H1 (cell line): ENCODE results near the gene ZSCAN16. TPM values are rescaled to one million over a fixed set of nuclear protein-coding genes. Genes with fewer than 3 reads are reported as not detected.

Experiments
- CTCF ChIA-PET: fragments of 300-600 bp; sonication (Branson Sonifier 250); formaldehyde crosslinking; loops from one replicate; lab custom pipeline; 2021; ENCODE audit not compliant: partially characterized antibody; lab: Charles Lee
- POLR2A ChIA-PET: fragments of 300-600 bp; sonication (Branson Sonifier 250); formaldehyde crosslinking; loops from one replicate; lab custom pipeline; 2021; ENCODE audit warnings: inconsistent platforms; ENCODE audit not compliant: partially characterized antibody; lab: Charles Lee
- DNase-seq, 2 experiments: peaks; one replicate each; pipeline versions ENCODE4 v3.0.0 to v3.0.0-alpha.2; 2010 to 2022; ENCODE audit warnings: low spot score in 2 of 2, low read depth in 1 of 2, mixed read lengths in 1 of 2
- FAIRE-seq: peaks from 2 replicates; lab custom pipeline; 2011; peaks lifted over from hg19 to GRCh38; lab: Jason Lieb, UNC
- H2AFZ ChIP-seq: 2 replicates; pipeline ENCODE4 v1.8.1; 2012; ENCODE audit warnings: low read length, inconsistent platforms
- H2AK5ac ChIP-seq: 2 replicates; pipeline ENCODE4 v1.6.1; 2013; ENCODE audit warnings: low read depth, low read length
- H2BK120ac ChIP-seq: replicated peaks from 2 replicates; pipeline ENCODE3; 2013; ENCODE audit warnings: low read depth, low read length, inconsistent platforms
- H2BK12ac ChIP-seq: 2 replicates; pipeline ENCODE4 v1.6.1; 2013; ENCODE audit warnings: low read depth, low read length
- H2BK15ac ChIP-seq: 2 replicates; pipeline ENCODE4 v1.6.1; 2013; ENCODE audit warnings: low read length
- H2BK20ac ChIP-seq: 2 replicates; pipeline ENCODE4 v1.6.1; 2013; ENCODE audit warnings: low read length
- H2BK5ac ChIP-seq: 2 replicates; pipeline ENCODE4 v1.6.1; 2013; ENCODE audit warnings: low read depth, low read length
- H3K14ac ChIP-seq: 2 replicates; pipeline ENCODE4 v1.6.1; 2013; ENCODE audit warnings: inconsistent platforms; ENCODE audit not compliant: insufficient read length
- H3K18ac ChIP-seq: 2 replicates; pipeline ENCODE4 v1.6.1; 2013; ENCODE audit warnings: low read length; ENCODE audit errors: extremely low read depth
- H3K23ac ChIP-seq: 2 replicates; pipeline ENCODE4 v1.6.1; 2013; ENCODE audit warnings: inconsistent platforms; ENCODE audit not compliant: insufficient read length
- H3K23me2 ChIP-seq: 2 replicates; pipeline ENCODE4 v1.6.1; 2013; ENCODE audit warnings: low read depth, low read length
- H3K27ac ChIP-seq: 2 replicates; pipeline ENCODE4 v1.6.1; 2011; ENCODE audit warnings: low read depth, low read length, inconsistent platforms
- H3K27me3 ChIP-seq, 4 experiments: replicated peaks in 1 of 4; 1 replicate in 1 of 4; 2 replicates in 3 of 4; pipeline versions ENCODE4 v1.6.1 to v1.8.1; 2011 to 2013; ENCODE audit warnings: low read length in 3 of 4, mild to moderate bottlenecking in 3 of 4, inconsistent platforms in 2 of 4, mixed read lengths in 2 of 4, moderate library complexity in 1 of 4; ENCODE audit not compliant: control insufficient read depth in 3 of 4, insufficient read depth in 3 of 4; ENCODE audit errors: extremely low read depth in 1 of 4
- H3K36me3 ChIP-seq, 4 experiments: 2 replicates each; pipeline versions ENCODE4 v1.6.1 to v1.8.1; 2011 to 2013; ENCODE audit warnings: mild to moderate bottlenecking in 4 of 4, low read length in 3 of 4, moderate library complexity in 2 of 4, control low read depth in 1 of 4, inconsistent platforms in 1 of 4; ENCODE audit not compliant: insufficient read depth in 4 of 4, control insufficient read depth in 2 of 4
- H3K4ac ChIP-seq: replicated peaks from 2 replicates; pipeline ENCODE3; 2013; ENCODE audit warnings: low read length, low read depth, mixed read lengths, inconsistent platforms; ENCODE audit not compliant: insufficient read length
- H3K4me1 ChIP-seq, 4 experiments: replicated peaks in 1 of 4; 1 replicate in 1 of 4; 2 replicates in 3 of 4; pipeline versions ENCODE4 v1.6.1 to v1.8.1; 2011 to 2013; ENCODE audit warnings: low read length in 3 of 4, inconsistent platforms in 2 of 4, mixed read lengths in 1 of 4; ENCODE audit not compliant: insufficient read depth in 4 of 4, control insufficient read depth in 3 of 4
- H3K4me2 ChIP-seq, 2 experiments: 2 replicates each; pipeline versions ENCODE4 v1.6.1 to v1.8.1; 2011 to 2013; ENCODE audit warnings: low read depth in 2 of 2, low read length in 2 of 2, control low read depth in 1 of 2, inconsistent platforms in 1 of 2, mild to moderate bottlenecking in 1 of 2; ENCODE audit not compliant: insufficient read depth in 1 of 2
- H3K4me3 ChIP-seq, 4 experiments: fragments of 200-600, 300-600 bp in 1 of 4; sonication (generic), shearing (Covaris generic), sonication (Bioruptor Twin) in 1 of 4; 2 replicates each; pipeline versions ENCODE4 v1.5.1 to v1.8.1; 2011 to 2016; ENCODE audit warnings: low read length in 4 of 4, low read depth in 3 of 4, control low read depth in 2 of 4, inconsistent platforms in 2 of 4, mild to moderate bottlenecking in 2 of 4, mixed read lengths in 1 of 4, moderate library complexity in 1 of 4; ENCODE audit not compliant: insufficient read depth in 2 of 4; ENCODE audit errors: extremely low read depth in 1 of 4
- H3K56ac ChIP-seq: replicated peaks from 2 replicates; pipeline ENCODE3; 2013; ENCODE audit warnings: low read depth, mild to moderate bottlenecking, mixed read lengths, low read length, inconsistent platforms; ENCODE audit not compliant: insufficient read length
- H3K79me1 ChIP-seq: 2 replicates; pipeline ENCODE4 v1.6.1; 2013; ENCODE audit warnings: low read depth, low read length, control low read depth
- H3K79me2 ChIP-seq, 2 experiments: 2 replicates each; pipeline versions ENCODE4 v1.6.1 to v1.8.1; 2012 to 2013; ENCODE audit warnings: low read length in 2 of 2, mild to moderate bottlenecking in 2 of 2, inconsistent platforms in 1 of 2; ENCODE audit not compliant: insufficient read depth in 2 of 2, control insufficient read depth in 1 of 2
- H3K9ac ChIP-seq, 4 experiments: replicated peaks in 1 of 4; 1 replicate in 1 of 4; 2 replicates in 3 of 4; pipeline versions ENCODE4 v1.6.1 to v1.8.1; 2011 to 2013; ENCODE audit warnings: low read depth in 3 of 4, low read length in 3 of 4, control low read depth in 2 of 4, mild to moderate bottlenecking in 2 of 4, moderate library complexity in 2 of 4, inconsistent platforms in 1 of 4; ENCODE audit errors: extremely low read depth in 1 of 4
- H3K9me3 ChIP-seq, 2 experiments: 2 replicates each; pipeline versions ENCODE4 v1.6.1 to v1.8.1; 2012 to 2013; ENCODE audit warnings: mild to moderate bottlenecking in 2 of 2, moderate library complexity in 2 of 2, control low read depth in 1 of 2, inconsistent platforms in 1 of 2, low read depth in 1 of 2, low read length in 1 of 2, mixed read lengths in 1 of 2; ENCODE audit not compliant: insufficient read depth in 2 of 2
- H4K20me1 ChIP-seq, 2 experiments: replicated peaks in 1 of 2; 2 replicates each; pipeline versions ENCODE3 to v1.8.1; 2011 to 2013; ENCODE audit warnings: inconsistent platforms in 2 of 2, low read length in 2 of 2, mild to moderate bottlenecking in 1 of 2; ENCODE audit not compliant: insufficient read depth in 2 of 2, control insufficient read depth in 1 of 2
- H4K5ac ChIP-seq: 2 replicates; pipeline ENCODE4 v1.6.1; 2013; ENCODE audit warnings: low read length, low read depth, mixed read lengths, inconsistent platforms; ENCODE audit not compliant: insufficient read length
- H4K8ac ChIP-seq: 2 replicates; pipeline ENCODE4 v1.8.0; 2013; ENCODE audit warnings: mild to moderate bottlenecking, moderate library complexity, low read length, inconsistent platforms; ENCODE audit not compliant: insufficient read depth; ENCODE audit errors: extremely low read depth
- H4K91ac ChIP-seq: replicated peaks from 2 replicates; pipeline ENCODE3; 2013; ENCODE audit warnings: low read length, mixed read lengths, inconsistent platforms; ENCODE audit not compliant: insufficient read length
- WGBS, 2 experiments: shearing (Covaris generic) in 1 of 2; methylation state at CpG; one replicate each; pipeline versions ENCODE4 v1.1.6 to v1.1.7; 2013 to 2015; ENCODE audit warnings: low lambda C conversion rate in 2 of 2, mixed read lengths in 2 of 2, inconsistent platforms in 1 of 2, low coverage in 1 of 2, missing lambda C conversion rate in 1 of 2; ENCODE audit not compliant: insufficient replicate concordance in 2 of 2, insufficient coverage in 1 of 2, insufficient read length in 1 of 2; ENCODE audit errors: extremely low coverage in 1 of 2, missing lambda C conversion rate in 1 of 2; 5-methylcytosine and 5-hydroxymethylcytosine counted together
- polyA plus RNA-seq, 7 experiments: library from polyadenylated mRNA; depleted of rRNA in 3 of 7; stranded (reverse) in 5 of 7; unstranded in 2 of 7; fragments of >200 nt in 5 of 7; fragments of 200-250 nt in 2 of 7; gene quantifications; 1 replicate in 5 of 7; 2 replicates in 1 of 7; 4 replicates in 1 of 7; pipeline versions ENCODE4 v1.2.1 to v1.2.3, GENCODE V29; 2011 to 2013; ENCODE audit warnings: missing spikeins in 2 of 7, mixed read lengths in 2 of 7
- total RNA-seq: library from RNA; stranded (reverse); fragmentation: NEBNext Ultra II Directional; extraction: Animal tissue kit (Norgen Biotek cat#: 25700); gene quantifications from 2 replicates; pipeline ENCODE4 v1.2.1, GENCODE V29; 2021

The ZSCAN16 gene
- total and polyA plus RNA-seq, 2 of the 8 experiments (the other 6 are each of a cell fraction or from before 2014, with no cell fraction given), result 3.6 to 9.4 TPM

DNA sequence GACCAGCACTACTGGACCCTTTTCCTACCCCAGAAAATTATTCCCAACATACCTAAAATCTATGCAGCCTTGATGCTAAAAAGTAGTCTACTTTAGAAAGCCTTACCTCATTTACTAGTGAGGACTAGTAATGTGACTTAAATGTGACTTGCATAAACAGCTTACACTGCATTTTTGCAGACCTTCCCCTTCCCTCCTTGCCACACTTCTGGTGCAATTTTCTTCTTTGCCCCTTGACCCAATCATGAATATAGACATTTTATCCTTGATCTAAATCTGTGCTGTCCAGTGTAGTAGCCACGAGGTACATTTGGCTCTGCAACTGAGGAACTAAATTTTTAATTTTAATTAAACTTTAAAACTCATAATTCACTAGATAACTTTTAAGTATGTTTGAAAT is 10.3 kb downstream of the ZSCAN16 start:
- ChIA-PET POLR2A (no interaction called here), CTCF (interaction anchor here (0.6 to 1.3 kb wide), 2 partner anchors 16 to 38 kb away, joined by 3 read pairs; no protein-coding TSS in a partner anchor)
- Histone ChIP-seq H3K79me2 (peaks cover 0 to 29% of the 10 kb centered on the region in 2 experiments; a peak in 2 of 4 replicates), H3K23me2 (peaks cover 4% of the 10 kb centered on the region; the same call in 1 of the 2 replicates), H2AK5ac (no peak overlapping the region), H3K79me1 (no peaks in the 10 kb centered on the region; the same call in 1 of the 2 replicates), H4K91ac (no peak overlapping the region), H4K8ac (no peak overlapping the region), H2BK15ac (no peak overlapping the region), H3K14ac (no peak overlapping the region), H3K18ac (no peak overlapping the region), H3K23ac (no peak overlapping the region), H3K4me3 (no peak overlapping the region), H2BK20ac (no peak overlapping the region), H3K27me3 (no peaks in the 10 kb centered on the region), H4K20me1 (no peaks in the 10 kb centered on the region), H2BK120ac (no peak overlapping the region), H3K4me2 (no peak overlapping the region; a peak in 1 of 4 replicates), H3K9ac (no peak overlapping the region), H2AFZ (no peak overlapping the region), H2BK12ac (no peak overlapping the region), H2BK5ac (no peak overlapping the region), H3K4ac (no peak overlapping the region), H4K5ac (no peak overlapping the region), H3K36me3 (peaks cover 0 to 7% (median 2%) of the 10 kb centered on the region in 4 experiments; a peak in 6 of 8 replicates), H3K4me1 (peaks cover 0 to 8% (median 2%) of the 10 kb centered on the region in 4 experiments; a peak in 3 of 7 replicates), H3K9me3 (no peaks in the 10 kb centered on the region), H3K27ac (no peak overlapping the region), H3K56ac (no peak overlapping the region)
- DNase-seq, result no peak
- FAIRE-seq, result no peak
- 72% methylated on average over 1 of the region's 1 CpG; no CpG with 5 or more reads in 1 of the 2 experiments for WGBS, 2 experiments
